ENCODE results near the gene UTP15.

Gene UTP15

GRCh38 chr5:73582285-73583145 lies 17.0 kb downstream of the UTP15 start:
- no peak for DNase-seq

DNA sequence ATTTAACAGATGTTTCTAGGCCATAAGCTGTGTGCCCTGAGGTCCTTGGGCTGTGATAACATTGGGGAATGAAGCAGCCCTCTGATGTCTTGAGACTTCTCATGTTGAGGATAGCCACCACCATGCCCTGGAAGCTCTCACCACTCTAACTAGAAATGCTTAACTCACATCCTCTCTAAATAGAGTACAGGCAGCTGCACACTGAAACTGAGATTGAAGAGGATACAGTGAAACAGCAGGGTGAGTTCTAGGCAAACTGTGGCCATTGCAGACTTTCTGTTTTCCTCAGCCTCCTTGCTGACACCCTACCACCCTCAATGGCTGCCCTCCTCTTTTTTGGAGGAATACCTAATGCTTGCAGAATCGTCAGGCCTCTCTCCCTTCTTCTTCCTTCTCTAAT lies 22.4 kb downstream of the UTP15 start:
- DNase-seq, result no peak

GRCh38 chr5:73591102-73591695 lies 25.7 kb downstream of the UTP15 start:
- peak; percentile 20 for DNase-seq

DNA sequence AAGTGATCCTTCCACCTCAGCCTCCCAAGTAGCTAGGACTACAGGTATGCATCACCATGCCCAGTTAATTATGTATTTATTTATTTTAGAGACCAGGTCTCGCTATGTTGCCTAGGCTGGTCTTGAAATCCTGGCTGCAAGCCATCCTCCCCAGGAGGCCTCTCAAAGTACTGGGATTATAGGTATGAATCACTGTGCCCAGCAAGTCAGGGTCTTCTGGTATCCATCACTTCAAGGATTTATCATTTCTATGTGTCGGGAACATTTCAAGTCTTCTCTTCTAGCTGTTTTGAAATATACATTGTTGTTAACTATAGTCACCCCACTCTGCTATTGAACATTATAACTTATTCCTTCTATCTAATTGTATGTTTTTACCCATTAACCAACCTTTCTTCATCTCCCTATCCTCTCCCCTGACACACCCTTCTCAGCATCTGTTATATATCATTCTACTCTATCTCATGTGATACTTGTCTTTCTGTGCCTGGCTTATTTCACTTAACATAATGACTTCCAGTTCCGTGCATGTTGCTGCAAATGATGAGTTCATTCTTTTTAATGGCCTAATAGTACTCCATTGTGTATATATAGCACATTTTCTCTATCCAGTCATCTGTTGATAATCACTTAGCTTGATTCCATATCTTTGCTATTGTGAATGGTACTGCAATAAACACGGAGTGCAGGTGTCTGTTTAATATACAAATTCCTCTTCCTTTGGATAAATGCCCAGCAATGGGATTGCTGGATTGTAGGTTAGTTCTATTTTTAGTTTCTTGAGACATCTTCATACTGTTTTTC lies 26.4 kb downstream of the UTP15 start:
- no peak for DNase-seq

DNA sequence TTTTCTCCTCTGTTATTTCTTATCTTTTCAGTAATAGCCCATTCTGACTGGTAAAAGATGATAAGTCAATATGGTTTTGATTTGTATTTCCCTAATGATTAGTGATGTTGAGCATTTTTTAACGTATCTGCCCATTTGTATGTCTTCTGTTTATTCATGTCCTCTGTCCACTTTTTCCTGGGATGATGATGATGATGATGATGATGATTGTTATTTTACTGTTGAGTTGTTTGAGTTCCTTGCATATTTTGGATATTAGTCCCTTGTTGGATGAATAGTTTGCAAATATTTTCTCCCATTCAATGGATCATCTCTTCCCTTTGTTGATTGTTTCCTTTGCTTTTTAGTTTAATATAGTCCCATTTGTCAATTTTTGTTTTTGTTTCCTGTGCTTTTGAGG lies 27.0 kb downstream of the UTP15 start:
- DNase-seq, result no peak

GRCh38 chr5:73596705-73597328 lies 31.3 kb downstream of the UTP15 start:
- DNase-seq, result no peak

GRCh38 chr5:73599380-73599779 lies 33.8 kb downstream of the UTP15 start:
- DNase-seq, result no peak

DNA sequence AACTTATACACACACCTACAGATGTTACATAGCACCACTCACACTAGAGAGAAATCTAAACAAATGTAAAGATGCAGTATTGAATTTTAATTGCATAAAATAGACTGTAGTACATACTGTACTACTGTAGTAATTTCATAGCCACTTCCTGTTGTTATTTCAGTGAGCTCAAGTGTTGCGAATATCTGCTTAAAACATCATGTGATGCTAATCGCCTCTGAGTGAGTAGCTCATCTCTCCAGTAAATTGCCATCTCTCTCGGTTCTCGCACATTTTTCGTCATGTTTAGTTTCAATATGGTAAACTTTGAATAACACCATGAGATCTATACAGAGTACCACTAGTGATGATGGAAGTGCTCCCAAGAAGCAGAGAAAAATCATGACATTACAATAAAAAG lies 38.5 kb downstream of the UTP15 start:
- no peak for DNase-seq

DNA sequence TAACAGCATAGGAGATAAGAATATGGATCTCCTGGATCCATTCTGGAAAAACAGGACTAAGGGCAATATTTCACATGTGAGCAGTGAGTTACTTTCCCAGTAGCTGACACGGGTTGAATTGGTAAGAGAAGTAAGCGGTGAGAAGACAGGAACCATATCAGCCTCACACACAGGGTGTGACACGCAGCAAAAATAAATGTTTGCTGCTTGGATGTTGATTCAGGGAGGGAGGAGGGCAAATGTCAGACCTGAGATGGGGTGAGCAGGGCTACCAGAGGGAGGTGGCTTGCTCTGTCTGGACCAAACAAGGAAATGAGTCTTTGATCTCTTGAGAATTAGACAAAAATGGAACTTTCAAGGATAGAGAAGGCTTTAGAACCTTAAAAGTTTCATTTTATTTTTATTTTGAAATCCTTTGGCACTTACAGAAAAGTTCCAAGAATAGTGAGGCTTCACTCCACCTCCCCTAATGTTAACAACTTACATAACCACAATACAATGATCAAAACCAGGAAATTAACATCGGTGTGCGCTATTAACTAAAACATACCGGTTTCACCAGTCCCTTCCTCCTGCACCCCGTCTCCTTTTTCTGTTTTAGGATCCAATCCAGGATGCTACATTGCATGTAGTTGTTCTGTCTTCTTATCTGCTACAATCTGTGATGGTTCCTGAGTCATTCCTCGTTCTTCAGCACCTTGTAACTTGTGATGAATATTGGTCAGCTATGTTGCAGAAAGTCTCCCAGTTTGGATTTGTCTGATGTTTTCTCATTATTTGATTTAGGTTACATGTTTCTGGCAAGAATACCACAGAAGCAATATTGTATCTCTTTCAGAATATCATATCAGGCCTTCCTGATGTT lies 39.9 kb downstream of the UTP15 start:
- DNase-seq, result no peak

GRCh38 chr5:73606206-73606753 lies 40.7 kb downstream of the UTP15 start:
- no peak for DNase-seq

DNA sequence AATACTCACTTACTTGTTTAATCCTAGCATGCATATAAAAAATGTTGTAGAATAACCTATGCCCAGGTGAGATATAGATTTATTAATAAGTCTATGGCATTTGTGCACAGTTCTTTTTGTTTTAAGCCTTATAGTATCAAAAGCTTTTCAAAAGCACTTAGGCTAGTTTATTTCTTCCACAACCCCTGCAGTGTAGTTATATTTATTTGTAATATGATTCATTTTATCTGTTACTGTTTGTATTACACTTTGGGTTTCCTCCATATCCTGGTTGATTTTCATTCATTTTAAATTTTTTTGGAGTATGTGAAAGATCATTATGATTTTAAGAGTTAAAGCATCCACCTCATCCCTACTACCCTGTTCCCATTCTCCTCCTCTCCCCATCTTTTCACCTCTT lies 41.7 kb downstream of the UTP15 start:
- no peak for DNase-seq

DNA sequence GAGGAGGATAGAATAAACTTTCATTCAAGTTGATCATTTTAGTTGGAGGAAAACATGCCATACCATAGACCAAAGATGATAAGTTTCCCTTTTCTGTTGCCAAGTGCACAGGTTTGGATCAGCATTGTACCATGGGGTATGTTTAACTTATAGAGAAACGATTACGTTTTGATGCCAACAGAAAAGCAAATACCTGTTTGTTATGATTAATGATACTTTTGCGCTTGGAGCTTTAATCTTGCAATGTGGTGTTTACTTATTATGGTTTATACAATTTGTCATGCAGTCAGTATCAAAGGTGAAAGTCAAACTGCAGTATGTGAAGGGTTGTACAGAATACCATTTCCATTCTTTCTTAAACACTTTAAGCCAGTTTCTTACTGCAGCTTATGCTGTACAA lies 47.3 kb downstream of the UTP15 start:
- no peak for DNase-seq

- DNase-seq, result no peak
Observed at GRCh38 chr5:73615085-73615484, 49.5 kb downstream of the UTP15 start.

GRCh38 chr5:73615947-73616346 lies 50.4 kb downstream of the UTP15 start:
- DNase-seq, result no peak

DNA sequence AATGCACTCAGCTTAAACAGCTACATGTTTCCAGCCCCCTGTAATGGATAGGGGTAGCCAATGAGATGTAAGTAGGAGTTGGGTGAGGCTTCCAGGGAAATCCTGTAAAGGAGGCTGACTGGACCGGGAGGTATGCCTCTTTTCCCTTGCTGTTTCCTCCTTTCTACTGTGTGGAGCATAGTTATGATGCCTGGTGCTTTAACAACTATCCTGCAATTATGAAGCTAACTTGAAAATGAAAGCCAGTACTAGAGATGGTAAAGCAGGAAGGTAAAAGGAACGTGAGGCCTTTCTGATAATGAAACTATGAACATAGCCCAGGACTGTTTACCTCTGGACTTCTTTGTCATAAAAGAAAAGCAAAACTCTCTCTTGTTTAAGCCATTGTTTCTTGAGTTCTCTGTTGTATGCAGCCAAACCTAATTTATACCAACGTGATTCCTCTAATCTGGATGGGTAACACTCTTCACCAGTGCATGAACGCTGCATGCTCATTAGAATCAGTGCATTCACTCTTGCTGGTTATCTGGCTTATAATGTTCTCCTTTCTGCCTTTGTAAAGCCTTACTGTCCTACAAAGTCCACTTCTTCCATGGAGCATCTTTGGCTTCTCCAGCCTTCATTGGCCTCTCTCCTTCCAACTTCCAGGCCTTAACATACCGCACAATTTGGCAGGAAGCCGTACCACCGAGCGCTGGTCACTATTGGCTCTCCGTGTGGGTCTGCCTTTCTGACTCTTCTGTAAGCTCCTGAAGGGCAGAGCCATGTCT lies 52.2 kb downstream of the UTP15 start:
- DNase-seq, result no peak

DNA sequence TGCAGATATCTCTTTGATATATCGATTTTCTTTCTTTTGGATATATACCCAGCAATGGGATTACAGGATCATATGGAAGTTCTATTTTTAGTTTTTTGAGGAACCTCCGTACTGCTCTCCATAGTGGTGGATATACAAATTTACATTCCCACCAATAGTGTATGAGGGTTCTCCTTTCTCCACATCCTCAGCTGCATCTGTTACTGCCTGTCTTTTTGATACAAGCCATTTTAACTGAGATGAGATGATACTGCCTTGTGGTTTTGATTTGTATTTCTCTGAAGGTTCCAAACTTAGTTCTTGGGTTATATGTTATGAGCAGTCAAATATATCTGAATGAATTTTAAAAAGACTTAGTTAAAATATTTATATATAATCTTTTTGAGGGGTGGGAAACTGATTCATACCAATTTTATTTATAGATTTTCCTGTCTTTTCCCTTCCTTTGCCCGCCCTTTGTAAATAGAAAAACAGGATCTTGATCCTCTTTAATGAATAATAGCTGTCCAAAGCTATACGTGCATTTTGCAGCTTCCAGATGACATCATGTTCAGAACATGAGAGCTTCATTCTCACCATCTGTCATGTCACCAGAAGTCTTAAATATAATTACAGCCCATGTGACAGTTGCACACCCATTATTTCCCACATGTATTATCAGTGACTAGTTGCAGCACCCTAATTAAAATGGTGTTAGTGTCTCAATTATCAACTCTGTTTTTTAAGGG lies 54.2 kb downstream of the UTP15 start:
- no peak for DNase-seq

- DNase-seq, result no peak
Observed at GRCh38 chr5:73620334-73620687, 54.8 kb downstream of the UTP15 start.

DNA sequence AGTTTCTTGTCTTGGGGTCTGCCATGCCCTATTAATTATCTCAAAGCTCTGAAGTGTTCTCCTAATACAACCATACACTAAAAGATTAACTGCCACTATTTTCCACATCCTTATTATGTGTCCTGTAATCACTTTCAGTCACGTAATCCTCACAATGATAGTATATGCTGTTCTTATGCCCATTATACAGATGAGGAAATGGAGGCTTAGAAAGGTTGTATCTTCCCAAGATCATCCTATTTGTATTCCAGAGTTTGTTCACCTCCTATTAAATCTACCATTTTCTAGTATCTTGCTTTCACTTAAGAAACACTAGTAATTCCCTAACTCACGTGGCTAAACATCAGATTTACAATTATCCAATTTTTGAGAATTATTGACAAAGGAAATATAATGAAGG lies 57.5 kb downstream of the UTP15 start:
- DNase-seq, result no peak

DNA sequence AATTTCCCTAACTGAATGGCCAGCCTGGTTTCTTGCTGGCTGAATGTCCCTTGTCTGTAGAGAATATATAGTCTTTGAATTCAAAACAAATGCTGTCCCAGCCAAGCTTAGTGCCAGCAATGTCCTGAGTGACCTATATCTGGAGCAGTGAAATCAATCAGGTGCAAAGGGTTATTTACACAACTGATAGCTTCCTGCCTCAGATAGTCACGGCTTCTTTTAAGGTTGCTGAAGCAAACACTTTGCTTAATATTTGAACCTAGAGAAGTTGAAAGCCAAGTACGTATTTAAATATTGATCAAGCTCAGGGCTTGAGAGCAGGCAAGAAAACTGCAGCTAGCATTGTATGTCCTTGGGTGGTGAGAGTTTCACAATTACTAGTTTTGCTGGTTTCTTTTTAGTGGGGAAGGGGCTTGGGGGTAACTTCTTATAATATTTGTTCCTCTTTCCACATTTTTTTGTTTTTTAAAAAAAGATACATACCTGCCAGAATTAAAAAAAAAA lies 58.4 kb downstream of the UTP15 start:
- DNase-seq, result no peak

DNA sequence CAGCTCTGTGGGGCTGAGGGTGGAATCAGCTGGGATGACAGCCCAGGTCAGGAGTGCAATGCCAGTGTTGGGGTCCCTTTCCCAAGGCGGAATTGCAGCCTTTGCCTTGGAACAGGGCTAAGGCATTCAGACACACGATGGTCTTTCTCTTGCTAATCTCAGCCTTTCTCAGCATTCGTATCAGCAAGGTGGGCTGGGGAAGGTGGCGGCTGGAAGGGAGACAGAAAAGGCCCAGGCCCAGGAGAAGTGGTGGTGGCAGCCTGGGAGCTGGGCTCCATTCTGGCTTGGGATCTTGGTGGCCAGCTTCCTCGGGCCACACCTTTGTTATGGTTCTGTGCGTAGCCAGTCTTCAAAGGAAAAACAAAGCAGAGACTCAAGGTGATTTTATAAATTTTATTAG lies 59.3 kb downstream of the UTP15 start:
- no peak for DNase-seq
